Measurements from ENCODE around the gene ZNRF1. TPM values are rescaled to one million over a fixed set of nuclear protein-coding genes. Genes with fewer than 3 reads are reported as not detected.

Gene ZNRF1
- total RNA-seq, 1 experiment from 2014 or later: 27.1 TPM

DNA sequence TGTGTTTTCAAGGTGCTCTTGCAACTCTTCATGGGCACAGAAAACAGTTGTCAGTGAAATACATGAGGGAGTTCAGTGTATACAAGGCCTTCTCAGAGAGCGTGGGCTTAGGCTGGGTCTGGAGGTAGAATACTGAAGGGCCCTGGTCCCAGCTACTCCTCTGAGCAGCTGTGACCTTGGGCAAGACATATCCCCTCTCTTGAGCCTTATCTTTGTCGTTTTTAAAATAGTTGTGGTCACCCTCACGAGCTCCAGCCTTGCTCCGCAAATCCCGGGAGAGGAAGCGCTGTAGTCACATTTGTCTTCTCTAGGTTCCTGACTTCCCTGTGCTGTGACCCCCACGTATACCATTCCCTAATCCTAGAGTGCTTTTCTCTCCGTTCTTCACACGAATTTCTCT is 3.6 kb downstream of the ZNRF1 start:
- no peak overlapping the region for H3K27ac Mint-ChIP-seq (ENCODE audit: unreplicated experiment)
- CTCF ChIA-PET: interaction anchor here (1.4 kb wide), 1 partner anchor 9 kb away, joined by 3 read pairs; no protein-coding TSS in a partner anchor
- H3K4me1 Mint-ChIP-seq (ENCODE audit: low read depth, unreplicated experiment): peaks cover 41% of the 10 kb centered on the region
- no peak overlapping the region for H3K4me3 Mint-ChIP-seq (ENCODE audit: low read depth, unreplicated experiment)
- TF ChIP-seq, protein P1, sequence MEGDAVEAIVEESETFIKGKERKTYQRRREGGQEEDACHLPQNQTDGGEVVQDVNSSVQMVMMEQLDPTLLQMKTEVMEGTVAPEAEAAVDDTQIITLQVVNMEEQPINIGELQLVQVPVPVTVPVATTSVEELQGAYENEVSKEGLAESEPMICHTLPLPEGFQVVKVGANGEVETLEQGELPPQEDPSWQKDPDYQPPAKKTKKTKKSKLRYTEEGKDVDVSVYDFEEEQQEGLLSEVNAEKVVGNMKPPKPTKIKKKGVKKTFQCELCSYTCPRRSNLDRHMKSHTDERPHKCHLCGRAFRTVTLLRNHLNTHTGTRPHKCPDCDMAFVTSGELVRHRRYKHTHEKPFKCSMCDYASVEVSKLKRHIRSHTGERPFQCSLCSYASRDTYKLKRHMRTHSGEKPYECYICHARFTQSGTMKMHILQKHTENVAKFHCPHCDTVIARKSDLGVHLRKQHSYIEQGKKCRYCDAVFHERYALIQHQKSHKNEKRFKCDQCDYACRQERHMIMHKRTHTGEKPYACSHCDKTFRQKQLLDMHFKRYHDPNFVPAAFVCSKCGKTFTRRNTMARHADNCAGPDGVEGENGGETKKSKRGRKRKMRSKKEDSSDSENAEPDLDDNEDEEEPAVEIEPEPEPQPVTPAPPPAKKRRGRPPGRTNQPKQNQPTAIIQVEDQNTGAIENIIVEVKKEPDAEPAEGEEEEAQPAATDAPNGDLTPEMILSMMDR (IDR thresholded peaks at IDR 0.05; ENCODE audit: unreplicated experiment): no peak
- H3K36me3 Mint-ChIP-seq (ENCODE audit: insufficient read depth, unreplicated experiment): peaks cover 28% of the 10 kb centered on the region
- H3K27me3 Mint-ChIP-seq (ENCODE audit: unreplicated experiment): no peaks in the 10 kb centered on the region
- no peaks in the 10 kb centered on the region for H3K9me3 Mint-ChIP-seq (ENCODE audit: low read depth, unreplicated experiment)
- no TSS peak for BruUV-seq (replicated peaks)
- no peak for DNase-seq
- intact Hi-C loops (cut with micrococcal nuclease; ENCODE audit: unreplicated experiment): no loop called here

DNA sequence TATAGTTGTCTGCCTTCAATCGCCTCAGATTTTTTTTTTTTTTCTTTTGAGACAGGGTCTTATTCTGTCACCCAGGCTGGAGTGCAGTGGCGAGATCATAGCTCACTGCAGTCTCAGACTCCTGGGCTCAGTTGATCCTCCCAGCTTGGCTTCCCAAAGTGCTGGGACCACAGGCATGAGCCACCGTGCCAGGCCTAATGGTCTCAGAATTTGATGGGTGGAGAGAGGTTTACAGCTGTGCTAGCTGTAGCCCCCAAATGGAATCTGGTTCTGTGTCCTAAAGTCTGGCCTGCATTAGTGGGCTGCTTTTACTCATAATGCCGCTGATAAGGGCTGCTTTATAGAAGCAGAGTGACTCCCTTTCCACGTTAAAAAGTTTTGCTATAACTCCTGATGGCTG is 5.1 kb downstream of the ZNRF1 start:
- TF ChIP-seq, protein P1 (IDR thresholded peaks at IDR 0.05; ENCODE audit: unreplicated experiment): no peak
- Mint-ChIP-seq H3K4me1 (ENCODE audit: low read depth, unreplicated experiment) (peaks cover 41% of the 10 kb centered on the region), H3K9me3 (ENCODE audit: low read depth, unreplicated experiment) (no peaks in the 10 kb centered on the region), H3K36me3 (ENCODE audit: insufficient read depth, unreplicated experiment) (peaks cover 22% of the 10 kb centered on the region), H3K4me3 (ENCODE audit: low read depth, unreplicated experiment) (no peak overlapping the region), H3K27ac (ENCODE audit: unreplicated experiment) (no peak overlapping the region), H3K27me3 (ENCODE audit: unreplicated experiment) (no peaks in the 10 kb centered on the region)
- intact Hi-C loops (cut with micrococcal nuclease; ENCODE audit: unreplicated experiment): no loop called here
- no peak for DNase-seq
- BruUV-seq (replicated peaks): no TSS peak
- CTCF ChIA-PET: no interaction called here

DNA sequence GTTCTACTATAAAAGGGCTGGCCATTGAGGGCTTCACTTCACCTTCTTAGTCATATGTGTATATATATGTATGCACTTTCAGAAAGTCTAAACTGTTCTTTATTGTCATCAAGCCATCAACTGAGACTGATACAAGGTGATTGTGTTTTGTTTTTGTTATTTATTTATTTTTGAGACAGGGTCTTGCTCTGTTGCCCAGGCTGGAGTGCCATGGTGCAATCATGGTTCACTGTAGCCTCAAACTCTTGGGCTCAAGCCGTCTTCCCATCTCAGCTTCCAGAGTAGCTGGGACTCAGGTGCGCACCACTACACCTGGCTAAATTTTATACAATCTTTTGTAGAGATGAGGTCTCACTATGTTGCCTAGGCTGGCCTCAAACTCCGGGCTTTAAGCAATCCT is 5.6 kb downstream of the ZNRF1 start:
- TF ChIP-seq, protein P1 (IDR thresholded peaks at IDR 0.05; ENCODE audit: unreplicated experiment): no peak
- Mint-ChIP-seq H3K4me3 (ENCODE audit: low read depth, unreplicated experiment) (no peak overlapping the region), H3K36me3 (ENCODE audit: insufficient read depth, unreplicated experiment) (peaks cover 18% of the 10 kb centered on the region), H3K4me1 (ENCODE audit: low read depth, unreplicated experiment) (peaks cover 41% of the 10 kb centered on the region), H3K9me3 (ENCODE audit: low read depth, unreplicated experiment) (no peaks in the 10 kb centered on the region), H3K27me3 (ENCODE audit: unreplicated experiment) (no peaks in the 10 kb centered on the region), H3K27ac (ENCODE audit: unreplicated experiment) (no peak overlapping the region)
- CTCF ChIA-PET: interaction anchor here (0.8 kb wide), 1 partner anchor 87 kb away, joined by 3 read pairs; no protein-coding TSS in a partner anchor
- BruUV-seq (replicated peaks): no TSS peak
- intact Hi-C loops (cut with micrococcal nuclease; ENCODE audit: unreplicated experiment): no loop called here
- DNase-seq: no peak

DNA sequence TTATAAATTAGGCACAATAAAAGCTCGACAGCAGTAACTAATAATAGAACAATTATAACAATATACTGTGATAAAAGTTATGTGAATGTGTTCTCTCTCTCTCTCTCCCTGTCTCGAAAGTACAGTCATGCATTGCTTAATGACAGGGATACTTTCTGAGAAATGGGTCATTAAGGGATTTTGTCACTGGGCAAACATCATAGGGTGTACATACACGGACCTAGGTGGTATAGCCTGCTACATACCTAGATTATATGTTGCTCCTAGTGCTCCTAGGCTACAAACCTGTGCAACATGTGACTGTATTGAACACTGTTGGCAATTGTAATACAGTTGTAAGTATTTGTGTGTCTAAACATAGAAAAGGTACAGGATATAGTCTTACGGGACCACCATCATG is 6.9 kb downstream of the ZNRF1 start:
- Mint-ChIP-seq H3K27ac (ENCODE audit: unreplicated experiment) (no peak overlapping the region), H3K4me1 (ENCODE audit: low read depth, unreplicated experiment) (peaks cover 31% of the 10 kb centered on the region), H3K9me3 (ENCODE audit: low read depth, unreplicated experiment) (no peaks in the 10 kb centered on the region), H3K36me3 (ENCODE audit: insufficient read depth, unreplicated experiment) (peaks cover 5% of the 10 kb centered on the region), H3K4me3 (ENCODE audit: low read depth, unreplicated experiment) (no peak overlapping the region), H3K27me3 (ENCODE audit: unreplicated experiment) (no peaks in the 10 kb centered on the region)
- no peak for DNase-seq
- BruUV-seq (replicated peaks): no TSS peak
- intact Hi-C loops (cut with micrococcal nuclease; ENCODE audit: unreplicated experiment): no loop called here
- CTCF ChIA-PET: interaction anchor here (0.6 to 1.0 kb wide), 2 partner anchors 13 to 52 kb away, joined by 3 read pairs; no protein-coding TSS in a partner anchor
- TF ChIP-seq, protein P1 (IDR thresholded peaks at IDR 0.05; ENCODE audit: unreplicated experiment): no peak
